K562 (cell line): ENCODE results near the gene BPIFB2. TPM values are rescaled to one million over a fixed set of nuclear protein-coding genes. Genes with fewer than 3 reads are reported as not detected.

ENCODE experiments used
- ATAC-seq: fragments of 200-7000 bp; cut with Tn5 transposase; 3 replicates; pipeline ENCODE4 v1.9.1; 2020; ENCODE audit warnings: moderate library complexity
- BruUV-seq: library from RNA; stranded (reverse); fragments of 400-500 nt; replicated peaks from 2 replicates; lab custom pipeline; 2021; lab: Mats Ljungman, UMichigan
- CTCF ChIA-PET: fragments of 300-600 bp; formaldehyde crosslinking; extraction: SDS; loops from one replicate; lab custom pipeline; 2021; ENCODE audit warnings: low intra/inter-chr PET ratio; lab: Yijun Ruan, JAX
- POLR2A ChIA-PET: fragments of 300-600, 350-650 bp; sonication (Branson Sonifier 250); formaldehyde crosslinking; extraction: SDS; loops from one replicate; lab custom pipeline; 2021; ENCODE audit warnings: antibody characterized with exemption, inconsistent platforms; lab: Yijun Ruan, JAX
- DNase-seq, 4 experiments: peaks; one replicate each; pipeline versions ENCODE4 v3.0.0 to v3.0.0-alpha.2; 2011 to 2018; ENCODE audit warnings: low spot score in 3 of 4, mixed read lengths in 3 of 4; ENCODE audit errors: extremely low read depth in 1 of 4
- FAIRE-seq: peaks from 2 replicates; lab custom pipeline; 2011; peaks lifted over from hg19 to GRCh38; lab: Jason Lieb, UNC
- H2AFZ ChIP-seq: 2 replicates; pipeline ENCODE4 v1.6.0; 2011; ENCODE audit warnings: low read depth, low read length, control low read depth, inconsistent platforms
- H3K27ac ChIP-seq: fragments of 200-600 bp; 3 replicates; pipeline ENCODE4 v1.8.0; 2011; ENCODE audit warnings: low read depth, mild to moderate bottlenecking, control low read depth, inconsistent platforms, low read length, moderate library complexity, mixed read lengths; ENCODE audit errors: extremely low read depth
- H3K27me3 ChIP-seq, 2 experiments: fragments of 300-600 bp in 1 of 2; 2 replicates in 1 of 2; 3 replicates in 1 of 2; pipeline versions ENCODE4 v1.6.0 to v1.8.0; 2011; ENCODE audit warnings: inconsistent platforms in 2 of 2, low read length in 2 of 2, mild to moderate bottlenecking in 1 of 2, mixed read lengths in 1 of 2, moderate library complexity in 1 of 2; ENCODE audit not compliant: control insufficient read depth in 2 of 2, insufficient read depth in 2 of 2
- H3K36me3 ChIP-seq: fragments of 300-600 bp; 3 replicates; pipeline ENCODE4 v1.8.0; 2011; ENCODE audit warnings: mild to moderate bottlenecking, low read length, inconsistent platforms; ENCODE audit not compliant: control insufficient read depth, insufficient read depth
- H3K4me1 ChIP-seq, 2 experiments: fragments of 200-600 bp in 1 of 2; replicated peaks in 1 of 2; 2 replicates in 1 of 2; 3 replicates in 1 of 2; pipeline versions ENCODE4 v1.5.1 to v1.8.0; 2011; ENCODE audit warnings: inconsistent platforms in 2 of 2, low read length in 2 of 2, mild to moderate bottlenecking in 1 of 2, mixed read lengths in 1 of 2, moderate library complexity in 1 of 2; ENCODE audit not compliant: control insufficient read depth in 2 of 2, insufficient read depth in 2 of 2
- H3K4me2 ChIP-seq: 2 replicates; pipeline ENCODE4 v1.6.1; 2011; ENCODE audit warnings: low read length, control low read depth, inconsistent platforms, mixed read lengths; ENCODE audit not compliant: insufficient read depth
- H3K4me3 ChIP-seq: fragments of 200-600 bp; sonication (generic), shearing (Covaris generic); 2 replicates; pipeline ENCODE4 v1.5.1; 2016; ENCODE audit warnings: control low read depth, inconsistent platforms
- H3K79me2 ChIP-seq: fragments of 200-600 bp; 3 replicates; pipeline ENCODE4 v1.8.0; 2011; ENCODE audit warnings: low read length, inconsistent platforms; ENCODE audit not compliant: control insufficient read depth, insufficient read depth
- H3K9ac ChIP-seq, 2 experiments: 2 replicates each; pipeline versions ENCODE4 v1.6.0 to v1.6.1; 2011; ENCODE audit warnings: low read depth in 2 of 2, low read length in 2 of 2, control low read depth in 1 of 2, inconsistent platforms in 1 of 2, mild to moderate bottlenecking in 1 of 2, mixed read lengths in 1 of 2; ENCODE audit not compliant: insufficient read depth in 1 of 2
- H3K9me1 ChIP-seq: one replicate; pipeline ENCODE4 v1.6.0; 2011; ENCODE audit warnings: inconsistent platforms, mild to moderate bottlenecking, low read length, moderate library complexity; ENCODE audit not compliant: control insufficient read depth, insufficient read depth
- H3K9me3 ChIP-seq: replicated peaks from 2 replicates; pipeline ENCODE4 v1.5.1; 2011; ENCODE audit warnings: low read depth, low read length, inconsistent platforms; ENCODE audit not compliant: control insufficient read depth, insufficient read depth
- H4K20me1 ChIP-seq: replicated peaks from 2 replicates; pipeline ENCODE4 v1.6.1; 2011; ENCODE audit warnings: low read length, inconsistent platforms, mixed read lengths; ENCODE audit not compliant: control insufficient read depth, insufficient read depth
- BCOR ChIP-seq: fragments of 450-650 bp; IDR thresholded peaks from 2 replicates; pipeline ENCODE4 v1.6.1; 2016
- HDAC6 ChIP-seq: IDR thresholded peaks from 2 replicates; pipeline ENCODE4 v1.6.1; 2012; ENCODE audit warnings: low read depth, mild to moderate bottlenecking, control low read depth, inconsistent platforms, low read length, moderate library complexity
- KLF16 ChIP-seq: IDR thresholded peaks from 2 replicates; pipeline ENCODE4 v1.6.1; 2016; ENCODE audit warnings: antibody characterized with exemption
- MAFG ChIP-seq: fragments of 450-650 bp; conservative IDR thresholded peaks from 2 replicates; pipeline ENCODE4 v1.6.1; 2016; ENCODE audit warnings: missing genetic modification characterization, missing compliant biosample characterization
- MTA3 ChIP-seq: fragments of 450-650 bp; formaldehyde crosslinking; IDR thresholded peaks from 2 replicates; pipeline ENCODE4 v1.6.1; 2017; ENCODE audit warnings: mild to moderate bottlenecking, borderline replicate concordance
- MYBL2 ChIP-seq, 2 experiments: fragments of 450-650 bp in 1 of 2; sonication (generic) in 1 of 2; formaldehyde crosslinking in 1 of 2; IDR thresholded peaks; 2 replicates each; pipeline versions ENCODE4 v1.6.1 to v1.8.1; 2017 to 2022; ENCODE audit warnings: borderline replicate concordance in 1 of 2, inconsistent platforms in 1 of 2, low read depth in 1 of 2, mild to moderate bottlenecking in 1 of 2, missing genetic modification reagents in 1 of 2, moderate library complexity in 1 of 2
- PHF20 ChIP-seq: fragments of 450-650 bp; IDR thresholded peaks from 2 replicates; pipeline ENCODE4 v1.6.1; 2018; ENCODE audit not compliant: partially characterized antibody
- PTRF ChIP-seq: fragments of 450-650 bp; IDR thresholded peaks from 2 replicates; pipeline ENCODE4 v1.6.1; 2016; ENCODE audit warnings: mild to moderate bottlenecking, missing genetic modification characterization, missing compliant biosample characterization
- RBM25 ChIP-seq: fragments of 200-400 bp; formaldehyde crosslinking; IDR thresholded peaks from 2 replicates; pipeline ENCODE4 v1.6.1; 2018; ENCODE audit warnings: low read length, low read depth, moderate library complexity; ENCODE audit not compliant: severe bottlenecking
- WGBS: fragments of 100-300 bp; shearing (Covaris generic); methylation state at CpG from one replicate; pipeline ENCODE4 v1.1.6; 2016; ENCODE audit warnings: low coverage, mixed read lengths; ENCODE audit not compliant: insufficient coverage; ENCODE audit errors: missing lambda C conversion rate; 5-methylcytosine and 5-hydroxymethylcytosine counted together
- in situ Hi-C: fragments of 300-500 bp; cut with MboI; formaldehyde crosslinking; loops from 4 replicates; pipeline ENCODE4 v1.15.0; 2018; ENCODE audit warnings: inconsistent platforms, mixed read lengths
- intact Hi-C: fragments of 100-400 bp; cut with micrococcal nuclease; formaldehyde crosslinking; loops from 2 replicates; pipeline ENCODE4 v1.14.2; 2022
- polyA plus RNA-seq, 8 experiments: library from polyadenylated mRNA; depleted of rRNA in 4 of 8; stranded (reverse) in 5 of 8; unstranded in 3 of 8; fragments of >200 nt; fragmentation: Nextera tagmentation in 2 of 8; fragmentation: Illumina TruSeq in 1 of 8; extraction: Ambion mirVana in 2 of 8; extraction: Trizol in 1 of 8; gene quantifications; 2 replicates each; pipeline versions ENCODE4 v1.2.1 to v1.2.3, GENCODE V29; 2011 to 2014; ENCODE audit warnings: inconsistent platforms in 1 of 8, missing spikeins in 1 of 8
- total RNA-seq, 7 experiments: library from RNA; depleted of rRNA in 6 of 7; stranded (reverse); fragments of >200 nt in 6 of 7; fragmentation: Illumina TruSeq in 2 of 7; extraction: Trizol in 2 of 7; gene quantifications; 2 replicates each; pipeline versions ENCODE4 v1.2.1 to v1.2.3, GENCODE V29; 2011 to 2021; ENCODE audit warnings: low replicate concordance in 1 of 7

The BPIFB2 gene
- total and polyA plus RNA-seq, 9 of the 15 experiments (the other 6 are each of a cell fraction or from before 2014, with no cell fraction given): not detected

DNA sequence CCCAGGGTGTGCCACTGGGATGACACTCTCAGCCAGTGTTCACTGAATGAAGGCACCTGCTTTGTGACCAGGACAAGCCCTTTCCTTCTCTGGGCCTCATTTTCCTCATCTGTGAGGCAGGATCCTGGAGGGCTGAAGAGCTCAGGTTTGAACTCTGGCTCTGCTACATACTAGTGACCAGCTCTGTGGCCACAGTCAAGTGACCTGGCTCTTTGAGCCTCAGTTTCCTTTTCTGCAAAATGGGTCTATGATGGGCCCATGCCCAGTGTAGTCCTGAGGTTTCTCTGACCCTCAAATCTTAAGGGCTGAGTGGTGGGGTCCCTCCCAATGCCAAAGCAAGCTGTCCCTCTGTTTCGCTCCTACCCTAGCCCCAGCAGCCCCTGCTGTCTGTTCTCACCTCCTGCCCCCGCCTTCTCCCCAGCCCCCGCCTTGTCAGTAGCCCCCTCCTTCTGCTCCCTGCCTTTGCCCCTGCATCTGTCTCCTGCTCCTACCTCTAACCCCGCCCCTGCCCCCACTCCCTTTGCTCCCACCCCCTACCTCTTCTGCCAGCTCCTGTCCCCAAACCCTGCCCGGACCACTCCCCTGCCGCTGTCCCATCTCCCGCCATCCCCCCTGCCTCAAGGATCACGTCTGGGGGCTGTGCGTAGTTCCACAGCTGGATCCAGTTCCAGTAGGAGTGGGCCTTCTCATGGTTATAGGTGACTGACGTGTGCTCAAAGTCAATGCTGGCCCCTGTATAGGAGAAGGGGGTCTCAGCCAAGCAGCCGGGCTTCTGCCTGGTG, 20.3 kb upstream of the BPIFB2 start:
- H3K9me3 ChIP-seq: no peaks in the 10 kb centered on the region
- no peak for ATAC-seq
- FAIRE-seq: no peak
- WGBS: 1% methylated on average over 9 of the region's 11 CpGs
- TF ChIP-seq KLF16 (no peak), PTRF (tag) (no peak), RBM25 (peak; percentile 67), PHF20 (no peak), MAFG (tag) (no peak), MYBL2 (IDR thresholded peaks at IDR 0.05; ENCODE audit: low read depth) (no peak), MYBL2 (CRISPR knock-in tag; IDR thresholded peaks at IDR 0.05; ENCODE audit: borderline replicate concordance) (no peak), HDAC6 (no peak), MTA3 (no peak), BCOR (peak; percentile 42; the same call in 1 of the 2 replicates)
- no peak overlapping the region for H2AFZ ChIP-seq
- no TSS peak for BruUV-seq
- H3K9ac ChIP-seq: no peak overlapping the region
- H3K4me3 ChIP-seq: no peak overlapping the region
- peaks cover 4 to 36% of the 10 kb centered on the region in 2 experiments; a peak in 4 of 5 replicates for H3K27me3 ChIP-seq
- H3K79me2 ChIP-seq: no peaks in the 10 kb centered on the region
- no peak overlapping the region for H3K27ac ChIP-seq
- no peak for DNase-seq
- no peaks in the 10 kb centered on the region; a peak in 1 of 5 replicates for H3K4me1 ChIP-seq
- H4K20me1 ChIP-seq: 0 out of 2 replicates have a peak, but pooled peaks cover 11% of the 10 kb centered on the region
- no peaks in the 10 kb centered on the region for H3K9me1 ChIP-seq
- in situ Hi-C loops (no loop called here), intact Hi-C loops (no loop called here)
- ChIA-PET CTCF (no interaction called here), POLR2A (interaction anchor here (0.6 kb wide), 1 partner anchor 190 kb away, joined by 3 read pairs; no protein-coding TSS in a partner anchor)
- H3K36me3 ChIP-seq: no peaks in the 10 kb centered on the region
- H3K4me2 ChIP-seq: no peak overlapping the region
